ENCODE measurements around the gene KDM4D. TPM values are rescaled to one million over a fixed set of nuclear protein-coding genes. Genes with fewer than 3 reads are reported as not detected.

KDM4D gene
- total RNA-seq, 4 donors from 2014 or later = 0.49 to 2.8 (median 1.3) TPM

Other genes with a start within 250 kb of the KDM4D start
- gene AMOTL1, start 205.4 kb upstream of the KDM4D start, total RNA-seq = 10 to 100 TPM; 69.7 to 86.9 (median 79.4) TPM
- gene CWC15, start 153 bp upstream of the KDM4D start, total RNA-seq = 10 to 100 TPM; 30.5 to 60.7 (median 35.1) TPM
- gene KDM4E, start 51.5 kb downstream of the KDM4D start, total RNA-seq = not detected
- not detected for gene KDM4F, start 75.7 kb downstream of the KDM4D start, total RNA-seq
- gene SRSF8, start 93.2 kb downstream of the KDM4D start, total RNA-seq = 10 to 100 TPM; 31.7 to 37.4 (median 35.5) TPM
- gene ENDOD1, start 116.1 kb downstream of the KDM4D start, total RNA-seq = 10 to 100 TPM; 30.7 to 65.9 (median 49.4) TPM

Measured in suprapubic skin (tissue), 4 donors.